OCI-LY7 (cell line): ENCODE data around the gene MIA. TPM values are rescaled to one million over a fixed set of nuclear protein-coding genes. Genes with fewer than 3 reads are reported as not detected.
"Not testable (repeated sequence)": the region's sequence is repeated elsewhere in the genome, so short reads cannot be mapped to it uniquely, and the experiment has no call there.

Source experiments
- Bru-seq: library from RNA; stranded (reverse); fragments of 400-500 nt; gene quantifications from one replicate; lab custom pipeline; 2021; lab: Mats Ljungman, UMichigan
- BruChase-seq, 2 experiments: library from RNA; stranded (reverse); fragments of 400-500 nt; gene quantifications; one replicate each; lab custom pipeline; 2021; lab: Mats Ljungman, UMichigan
- BruUV-seq: library from RNA; stranded (reverse); fragments of 400-500 nt; replicated peaks from 2 replicates; lab custom pipeline; 2021; lab: Mats Ljungman, UMichigan
- CTCF ChIA-PET: fragments of 300-600 bp; sonication (Branson Sonifier 250); formaldehyde crosslinking; loops from one replicate; lab custom pipeline; 2022; ENCODE audit warnings: antibody characterized with exemption; ENCODE audit not compliant: unreplicated experiment; lab: Charles Lee
- POLR2A ChIA-PET: fragments of 300-600 bp; sonication (Branson Sonifier 250); formaldehyde crosslinking; loops from one replicate; lab custom pipeline; 2022; ENCODE audit warnings: antibody characterized with exemption; lab: Charles Lee
- DNase-seq: peaks from one replicate; pipeline ENCODE4 v3.0.0-alpha.2; 2015; ENCODE audit warnings: low spot score
- H2AFZ ChIP-seq: fragments of 200-600 bp; sonication (generic), shearing (Covaris generic); 2 replicates; pipeline ENCODE4 v1.6.1; 2014; ENCODE audit warnings: mild to moderate bottlenecking, antibody characterized with exemption, low read length, moderate library complexity
- H3K27ac ChIP-seq: fragments of 200-600 bp; sonication (generic); 2 replicates; pipeline ENCODE4 v1.5.1; 2014; ENCODE audit warnings: mixed run types, low read depth, mild to moderate bottlenecking, moderate library complexity, low read length, inconsistent platforms; ENCODE audit not compliant: poor library complexity, severe bottlenecking
- H3K36me3 ChIP-seq: fragments of 200-600 bp; sonication (generic); 2 replicates; pipeline ENCODE4 v1.6.1; 2014; ENCODE audit warnings: mild to moderate bottlenecking, antibody characterized with exemption, low read length, moderate library complexity, mixed read lengths; ENCODE audit not compliant: insufficient read depth
- H3K4me1 ChIP-seq: fragments of 200-600 bp; sonication (generic); 2 replicates; pipeline ENCODE4 v1.5.1; 2014; ENCODE audit warnings: mild to moderate bottlenecking, low read length; ENCODE audit not compliant: insufficient read depth, poor library complexity, severe bottlenecking
- H3K4me2 ChIP-seq: fragments of 200-600 bp; sonication (generic); 2 replicates; pipeline ENCODE4 v1.6.1; 2014; ENCODE audit warnings: mild to moderate bottlenecking, low read length
- H3K4me3 ChIP-seq: fragments of 200-600 bp; sonication (generic); 2 replicates; pipeline ENCODE4 v1.5.1; 2014; ENCODE audit warnings: mild to moderate bottlenecking, low read depth, low read length; ENCODE audit not compliant: poor library complexity, severe bottlenecking
- H3K79me2 ChIP-seq: fragments of 200-600 bp; sonication (generic); 2 replicates; pipeline ENCODE4 v1.6.1; 2016; ENCODE audit warnings: low read depth, mild to moderate bottlenecking, low read length, moderate library complexity, mixed read lengths; ENCODE audit not compliant: insufficient read depth
- H3K9me2 ChIP-seq: fragments of 200-600 bp; sonication (generic); 2 replicates; pipeline ENCODE4 v1.6.1; 2016; ENCODE audit warnings: mild to moderate bottlenecking, low read length, mixed read lengths; ENCODE audit not compliant: insufficient read depth
- H3K9me3 ChIP-seq: fragments of 200-600 bp; sonication (generic); 2 replicates; pipeline ENCODE4 v1.6.1; 2014; ENCODE audit warnings: mild to moderate bottlenecking, mixed run types, low read length, mixed read lengths
- H4K20me1 ChIP-seq: fragments of 200-600 bp; sonication (generic); 2 replicates; pipeline ENCODE4 v1.6.1; 2014; ENCODE audit warnings: mild to moderate bottlenecking, antibody characterized with exemption, low read length, moderate library complexity, mixed read lengths; ENCODE audit not compliant: insufficient read depth
- EZH2phosphoT487 ChIP-seq: fragments of 200-600 bp; sonication (generic); IDR thresholded peaks from 2 replicates; pipeline ENCODE4 v1.6.1; 2018; ENCODE audit warnings: low read depth, borderline replicate concordance, mild to moderate bottlenecking, mixed run types, antibody characterized with exemption, low read length, moderate library complexity, mixed read lengths
- intact Hi-C: fragments of 100-400 bp; cut with micrococcal nuclease; formaldehyde crosslinking; loops from one replicate; pipeline ENCODE4 v1.10.0; 2022; ENCODE audit not compliant: unreplicated experiment
- long read RNA-seq: library from polyadenylated mRNA; stranded (forward); transcript quantifications from one replicate; pipeline ENCODE4 v2.0.0, GENCODE V29; 2022
- total RNA-seq, 2 experiments: library from RNA; depleted of rRNA in 1 of 2; stranded (reverse); fragments of >200 nt in 1 of 2; shearing (Covaris generic) in 1 of 2; gene quantifications; 2 replicates each; pipeline ENCODE4 v1.2.3, GENCODE V29; 2014 to 2022
- TF ChIP-seq, protein P1 (sequence below): fragments of 200-600 bp; sonication (generic); conservative IDR thresholded peaks from 2 replicates; pipeline ENCODE4 v1.5.1; 2014; ENCODE audit warnings: mild to moderate bottlenecking, antibody characterized with exemption, low read length, moderate library complexity, mixed read lengths

MIA gene
- total RNA-seq (2014; rRNA removed; shearing (Covaris generic)) (not detected in 2 replicates), total RNA-seq (2022) (not detected in 2 replicates), Bru-seq, nascent RNA (percentile 33 among the genes with signal in this experiment), BruChase-seq, experiment 1, labeled RNA remaining after a 6-hour chase (percentile 56 among the genes with signal in this experiment), BruChase-seq, experiment 2, labeled RNA remaining after a 2-hour chase (percentile 48 among the genes with signal in this experiment)
- long read RNA-seq = 0 reads

DNA sequence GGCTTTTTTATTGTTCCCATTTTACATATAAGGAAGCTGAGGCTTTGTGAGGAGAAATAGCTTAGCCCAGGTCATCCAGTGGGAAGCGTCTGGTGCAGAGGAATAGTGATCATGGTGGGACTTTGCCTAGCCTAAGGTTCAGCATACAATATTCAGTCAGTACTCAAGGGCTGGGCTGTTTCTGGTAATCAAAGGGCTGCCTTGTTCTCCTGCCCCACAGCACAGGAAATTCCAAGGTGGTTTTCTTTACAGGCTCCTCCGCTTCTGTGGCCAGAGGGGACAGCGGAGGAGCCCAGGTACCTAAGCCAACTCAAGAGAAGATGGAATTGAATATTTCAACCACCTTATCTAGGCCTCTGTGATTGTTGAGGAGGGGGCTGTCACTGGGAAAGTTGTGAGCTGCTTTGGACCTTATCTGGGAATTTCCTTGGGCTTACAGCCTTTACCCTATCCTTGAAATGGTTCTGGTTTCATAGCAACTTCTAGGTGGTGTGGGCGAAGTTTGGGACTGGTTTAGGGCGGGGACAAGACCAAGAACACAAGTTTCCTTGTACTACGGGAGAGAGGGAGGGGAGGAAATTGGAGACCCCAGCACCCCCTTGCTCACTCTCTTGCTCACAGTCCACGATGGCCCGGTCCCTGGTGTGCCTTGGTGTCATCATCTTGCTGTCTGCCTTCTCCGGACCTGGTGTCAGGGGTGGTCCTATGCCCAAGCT is at the start of gene MIA:
Gene MIA, plus strand, starts transcription at position 606 of the 716 bp plus-strand sequence. Its CDS starts 22 bp downstream, at position 628.
- no TSS peak for BruUV-seq
- no peak within 1 kb of the TSS for H3K4me3 ChIP-seq
- peak within 1 kb of the TSS; percentile 0; the same call in 1 of the 2 replicates for H2AFZ ChIP-seq
- peaks cover 6% of the 10 kb centered on the region; the same call in 1 of the 2 replicates for H3K79me2 ChIP-seq
- H3K9me2 ChIP-seq = no peaks in the 10 kb centered on the region
- H3K36me3 ChIP-seq = peaks cover 12% of the 10 kb centered on the region; the same call in 1 of the 2 replicates
- ChIA-PET CTCF (no interaction called here), POLR2A (no interaction called here)
- H3K9me3 ChIP-seq = 0 out of 2 replicates have a peak, but pooled peaks cover 8% of the 10 kb centered on the region
- no peak for DNase-seq
- H3K4me2 ChIP-seq = peak within 1 kb of the TSS; percentile 86
- no peak for TF ChIP-seq EZH2phosphoT487
- TF ChIP-seq, protein P1, sequence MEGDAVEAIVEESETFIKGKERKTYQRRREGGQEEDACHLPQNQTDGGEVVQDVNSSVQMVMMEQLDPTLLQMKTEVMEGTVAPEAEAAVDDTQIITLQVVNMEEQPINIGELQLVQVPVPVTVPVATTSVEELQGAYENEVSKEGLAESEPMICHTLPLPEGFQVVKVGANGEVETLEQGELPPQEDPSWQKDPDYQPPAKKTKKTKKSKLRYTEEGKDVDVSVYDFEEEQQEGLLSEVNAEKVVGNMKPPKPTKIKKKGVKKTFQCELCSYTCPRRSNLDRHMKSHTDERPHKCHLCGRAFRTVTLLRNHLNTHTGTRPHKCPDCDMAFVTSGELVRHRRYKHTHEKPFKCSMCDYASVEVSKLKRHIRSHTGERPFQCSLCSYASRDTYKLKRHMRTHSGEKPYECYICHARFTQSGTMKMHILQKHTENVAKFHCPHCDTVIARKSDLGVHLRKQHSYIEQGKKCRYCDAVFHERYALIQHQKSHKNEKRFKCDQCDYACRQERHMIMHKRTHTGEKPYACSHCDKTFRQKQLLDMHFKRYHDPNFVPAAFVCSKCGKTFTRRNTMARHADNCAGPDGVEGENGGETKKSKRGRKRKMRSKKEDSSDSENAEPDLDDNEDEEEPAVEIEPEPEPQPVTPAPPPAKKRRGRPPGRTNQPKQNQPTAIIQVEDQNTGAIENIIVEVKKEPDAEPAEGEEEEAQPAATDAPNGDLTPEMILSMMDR = no peak
- intact Hi-C loops = loop anchor here (10.0 kb wide), 1 partner anchor 170 kb away; the partner anchor contains the start of gene LTBP4
- peak within 1 kb of the TSS; percentile 95 for H3K27ac ChIP-seq
- H3K4me1 ChIP-seq = peaks cover 37% of the 10 kb centered on the region
- H4K20me1 ChIP-seq = no peaks in the 10 kb centered on the region

DNA sequence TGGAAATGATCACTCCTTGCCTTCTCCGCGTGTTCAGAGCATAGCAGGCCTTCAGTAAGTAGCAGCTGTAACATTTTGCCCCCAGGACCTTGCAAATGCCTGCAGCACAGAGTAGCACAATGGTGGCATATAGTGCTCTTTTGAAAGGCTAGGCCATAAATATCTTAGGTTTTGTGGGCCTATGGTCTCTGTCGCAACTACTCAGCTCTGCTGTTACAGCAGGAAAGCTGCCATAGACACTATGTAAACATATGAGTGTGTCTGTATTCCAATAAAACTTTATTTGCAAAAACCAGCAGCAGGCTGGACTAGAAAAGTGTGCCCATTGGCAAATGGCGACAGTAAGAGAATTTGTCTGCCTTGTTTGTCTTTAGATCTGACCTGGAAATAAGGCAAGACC is 49.0 kb upstream of the MIA start:
- BruUV-seq = no TSS peak
- Histone ChIP-seq H3K4me1 (no peaks in the 10 kb centered on the region), H3K9me3 (no peaks in the 10 kb centered on the region), H2AFZ (no peak overlapping the region), H3K4me2 (no peak overlapping the region), H3K27ac (no peak overlapping the region), H3K36me3 (peaks cover 9% of the 10 kb centered on the region), H3K79me2 (no peaks in the 10 kb centered on the region), H3K4me3 (no peak overlapping the region), H4K20me1 (no peaks in the 10 kb centered on the region), H3K9me2 (no peaks in the 10 kb centered on the region)
- TF ChIP-seq, protein P1 = no peak
- TF ChIP-seq EZH2phosphoT487 = no peak
- intact Hi-C loops = no loop called here
- DNase-seq = no peak
- CTCF ChIA-PET = no interaction called here
- POLR2A ChIA-PET = no interaction called here

DNA sequence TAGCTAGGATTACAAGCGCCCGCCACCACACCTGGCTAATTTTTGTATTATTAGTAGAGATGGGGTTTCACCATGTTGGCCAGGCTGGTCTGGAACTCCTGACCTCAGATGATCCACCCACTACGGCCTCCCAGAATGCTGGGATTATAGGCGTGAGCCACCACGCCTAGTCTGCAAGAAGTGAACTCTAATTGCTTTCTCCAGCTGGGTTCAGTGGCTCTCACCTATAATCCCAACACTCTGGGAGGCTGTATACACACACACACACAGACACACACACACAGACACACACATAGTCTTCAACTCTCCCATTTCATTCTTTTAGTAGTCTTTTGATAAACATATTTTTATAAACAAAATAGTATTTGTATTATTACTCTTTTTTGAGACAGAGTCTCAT is 45.3 kb upstream of the MIA start:
- POLR2A ChIA-PET, H4K20me1 ChIP-seq: not testable (repeated sequence)

DNA sequence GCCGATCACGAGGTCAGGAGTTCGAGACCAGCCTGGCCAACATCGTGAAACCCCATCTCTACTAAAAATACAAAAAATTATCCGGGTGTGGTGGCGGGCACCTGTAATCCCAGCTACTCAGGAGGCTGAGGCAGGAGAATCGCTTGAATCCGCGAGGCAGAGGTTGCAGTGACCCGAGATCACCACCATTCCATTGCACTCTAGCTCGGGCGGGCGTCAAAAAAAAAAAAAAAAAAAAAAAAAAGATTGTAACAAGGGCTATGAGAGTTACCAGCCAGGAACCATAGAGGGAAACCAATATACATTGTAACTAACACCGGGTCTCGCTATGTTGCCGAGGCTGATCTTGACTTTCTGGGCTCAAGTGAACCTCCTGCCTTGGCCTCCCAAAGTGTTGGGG is 43.0 kb upstream of the MIA start:
- H3K79me2 ChIP-seq, intact Hi-C loops, H3K4me1 ChIP-seq, H2AFZ ChIP-seq, H3K9me2 ChIP-seq, H3K9me3 ChIP-seq, CTCF ChIA-PET, H3K4me2 ChIP-seq, H4K20me1 ChIP-seq, BruUV-seq, H3K4me3 ChIP-seq, H3K36me3 ChIP-seq, H3K27ac ChIP-seq, DNase-seq, POLR2A ChIA-PET: not testable (repeated sequence)

More for the DNA sequence above, 45.3 kb upstream of the MIA start:
- H2AFZ ChIP-seq, H3K4me1 ChIP-seq, DNase-seq, intact Hi-C loops, H3K4me2 ChIP-seq, H3K4me3 ChIP-seq, BruUV-seq, H3K9me3 ChIP-seq, H3K36me3 ChIP-seq, H3K9me2 ChIP-seq, H3K79me2 ChIP-seq, CTCF ChIA-PET, H3K27ac ChIP-seq: not testable (repeated sequence)
